A549 (cell line): ENCODE measurements around the gene COL4A6.

Source experiments
- CBX2 ChIP-seq: fragments of 200-600 bp; sonication (generic); IDR thresholded peaks from 2 replicates; pipeline ENCODE4 v1.6.1; 2016; ENCODE audit warnings: low read depth, mild to moderate bottlenecking, borderline replicate concordance
- CHD4 ChIP-seq: fragments of 200-600 bp; sonication (generic); IDR thresholded peaks from 2 replicates; pipeline ENCODE4 v1.6.1; 2016; ENCODE audit warnings: antibody characterized with exemption, mild to moderate bottlenecking, borderline replicate concordance
- CTCF ChIP-seq: fragments of >200 bp; sonication (Bioruptor Twin); formaldehyde crosslinking; IDR thresholded peaks from 3 replicates; pipeline ENCODE4 v1.5.1; 2016
- EP300 ChIP-seq, 2 experiments: fragments of >200 bp; sonication (Bioruptor Twin); formaldehyde crosslinking; IDR thresholded peaks; 2 replicates in 1 of 2; 3 replicates in 1 of 2; pipeline ENCODE4 v1.6.1; 2016 to 2017
- MAX ChIP-seq: IDR thresholded peaks from 2 replicates; pipeline ENCODE4 v1.6.1; 2012
- MYC ChIP-seq: IDR thresholded peaks from 2 replicates; pipeline ENCODE4 v1.6.1; 2012; ENCODE audit warnings: mild to moderate bottlenecking, inconsistent platforms, low read length, improper control_type of control experiment, borderline replicate concordance
- PBX3 ChIP-seq: IDR thresholded peaks from 2 replicates; pipeline ENCODE4 v1.6.1; 2012
- POLR2A ChIP-seq: IDR thresholded peaks from 2 replicates; pipeline ENCODE4 v1.6.1; 2012; ENCODE audit warnings: mild to moderate bottlenecking, low read length
- RARB ChIP-seq: fragments of 250-450 bp; sonication (Bioruptor Pico); IDR thresholded peaks from 2 replicates; pipeline ENCODE4 v1.8.0; 2021; ENCODE audit warnings: mild to moderate bottlenecking, moderate library complexity
- REST ChIP-seq: fragments of 200-600 bp; sonication (generic); IDR thresholded peaks from 2 replicates; pipeline ENCODE4 v1.6.1; 2016; ENCODE audit warnings: antibody characterized with exemption, mild to moderate bottlenecking, moderate library complexity
- RFX5 ChIP-seq: fragments of 450-650 bp; IDR thresholded peaks from 2 replicates; pipeline ENCODE4 v1.7.1; 2014; ENCODE audit warnings: antibody characterized with exemption, mild to moderate bottlenecking, moderate library complexity
- SREBF2 ChIP-seq: fragments of 450-650 bp; IDR thresholded peaks from 2 replicates; pipeline ENCODE4 v1.6.1; 2014; ENCODE audit warnings: mild to moderate bottlenecking, moderate library complexity
- USF2 ChIP-seq: fragments of 450-650 bp; IDR thresholded peaks from 2 replicates; pipeline ENCODE4 v1.6.1; 2014; ENCODE audit warnings: antibody characterized with exemption

- TF ChIP-seq POLR2A = no peak
- TF ChIP-seq EP300 (IDR thresholded peaks at IDR 0.05) = no peak
- TF ChIP-seq CTCF = no peak
- TF ChIP-seq MYC = no peak
- no peak for TF ChIP-seq REST
- no peak for TF ChIP-seq PBX3
- TF ChIP-seq SREBF2 = no peak
- TF ChIP-seq RFX5 = no peak
- TF ChIP-seq MAX = no peak
- TF ChIP-seq RARB (CRISPR knock-in tag) = no peak
- TF ChIP-seq CHD4 = no peak
- no peak for TF ChIP-seq USF2
- TF ChIP-seq CBX2 = no peak
Observed at GRCh38 chrX:108127152-108127551, 311.1 kb downstream of the COL4A6 start.
